Keratinocyte (primary cell): ENCODE data around the gene LGR4. TPM values are rescaled to one million over a fixed set of nuclear protein-coding genes. Genes with fewer than 3 reads are reported as not detected.

Experiments used
- DNase-seq: peaks from one replicate; pipeline ENCODE4 v3.0.0-alpha.2; 2011; ENCODE audit warnings: low read depth, missing footprints, low spot score
- FAIRE-seq: peaks from 2 replicates; lab custom pipeline; 2011; peaks lifted over from hg19 to GRCh38; lab: Jason Lieb, UNC
- H2AFZ ChIP-seq: 2 replicates; pipeline ENCODE4 v1.6.0; 2012; ENCODE audit warnings: low read length, control low read depth, inconsistent platforms; ENCODE audit not compliant: control insufficient read depth
- H3K27ac ChIP-seq: 2 replicates; pipeline ENCODE4 v1.5.1; 2011; ENCODE audit warnings: low read length; ENCODE audit not compliant: control insufficient read depth, insufficient read depth
- H3K27me3 ChIP-seq: 3 replicates; pipeline ENCODE4 v1.6.0; 2011; ENCODE audit warnings: low read length; ENCODE audit not compliant: control insufficient read depth, insufficient read depth; ENCODE audit errors: extremely low read depth
- H3K36me3 ChIP-seq, 2 experiments: 2 replicates in 1 of 2; 3 replicates in 1 of 2; pipeline ENCODE4 v1.5.1; 2011; ENCODE audit warnings: low read length in 2 of 2, mild to moderate bottlenecking in 1 of 2; ENCODE audit not compliant: control insufficient read depth in 2 of 2, insufficient read depth in 2 of 2; ENCODE audit errors: extremely low read depth in 1 of 2
- H3K4me1 ChIP-seq: 3 replicates; pipeline ENCODE4 v1.5.1; 2011; ENCODE audit warnings: low read length; ENCODE audit not compliant: control insufficient read depth, insufficient read depth; ENCODE audit errors: extremely low read depth
- H3K4me2 ChIP-seq: 3 replicates; pipeline ENCODE4 v1.6.0; 2011; ENCODE audit warnings: low read depth, low read length; ENCODE audit not compliant: control insufficient read depth, insufficient read depth; ENCODE audit errors: extremely low read depth
- H3K4me3 ChIP-seq, 3 experiments: fragments of 200-600 bp in 1 of 3; sonication (generic) in 1 of 3; 2 replicates in 2 of 3; 3 replicates in 1 of 3; pipeline ENCODE4 v1.5.1; 2011 to 2016; ENCODE audit warnings: low read length in 3 of 3, mild to moderate bottlenecking in 3 of 3, control low read depth in 2 of 3, inconsistent platforms in 1 of 3, low read depth in 1 of 3, mixed read lengths in 1 of 3, mixed run types in 1 of 3, moderate library complexity in 1 of 3; ENCODE audit not compliant: control insufficient read depth in 2 of 3, insufficient read depth in 2 of 3; ENCODE audit errors: extremely low read depth in 1 of 3
- H3K79me2 ChIP-seq: 2 replicates; pipeline ENCODE4 v1.6.0; 2012; ENCODE audit warnings: low read length; ENCODE audit not compliant: control insufficient read depth, insufficient read depth
- H3K9ac ChIP-seq: 3 replicates; pipeline ENCODE4 v1.6.0; 2011; ENCODE audit warnings: low read length; ENCODE audit not compliant: control insufficient read depth, insufficient read depth; ENCODE audit errors: extremely low read depth
- H3K9me1 ChIP-seq: 3 replicates; pipeline ENCODE4 v1.6.0; 2011; ENCODE audit warnings: low read length; ENCODE audit not compliant: control insufficient read depth, insufficient read depth; ENCODE audit errors: extremely low read depth
- H3K9me3 ChIP-seq: 2 replicates; pipeline ENCODE4 v1.5.1; 2012; ENCODE audit warnings: low read depth, low read length; ENCODE audit not compliant: control insufficient read depth
- H4K20me1 ChIP-seq: 3 replicates; pipeline ENCODE4 v1.6.0; 2011; ENCODE audit warnings: low read length; ENCODE audit not compliant: control insufficient read depth, insufficient read depth; ENCODE audit errors: extremely low read depth
- CTCF ChIP-seq, 3 experiments: IDR thresholded peaks in 1 of 3; conservative IDR thresholded peaks in 1 of 3; optimal IDR thresholded peaks in 1 of 3; 2 replicates in 2 of 3; 3 replicates in 1 of 3; pipeline versions ENCODE3 to v1.5.1; 2011; ENCODE audit warnings: low read length in 3 of 3, mild to moderate bottlenecking in 3 of 3, moderate library complexity in 2 of 3, control low read depth in 1 of 3, inconsistent platforms in 1 of 3; ENCODE audit not compliant: insufficient read depth in 2 of 3; ENCODE audit errors: extremely low read depth in 1 of 3
- EZH2 ChIP-seq: IDR thresholded peaks from one replicate; pipeline ENCODE4 v1.6.1; 2012; ENCODE audit warnings: inconsistent platforms, mild to moderate bottlenecking, low read length, moderate library complexity
- dilution Hi-C: fragments of 300-500 bp; cut with MboI; formaldehyde crosslinking; loops from one replicate; pipeline ENCODE4 v1.7.0; 2020; ENCODE audit warnings: low sequenced_read_pairs; ENCODE audit not compliant: extremely low pct_ligation_motif_present
- polyA plus RNA-seq, 5 experiments: library from polyadenylated mRNA; depleted of rRNA in 3 of 5; stranded (reverse) in 3 of 5; stranded (forward) in 1 of 5; unstranded in 1 of 5; fragments of >200 nt; gene quantifications; 1 replicate in 1 of 5; 2 replicates in 3 of 5; 3 replicates in 1 of 5; pipeline versions ENCODE4 v1.2.1 to v1.2.3, GENCODE V29; 2011 to 2012; ENCODE audit warnings: missing spikeins in 2 of 5, low read depth in 1 of 5, low replicate concordance in 1 of 5

LGR4 gene
- polyA plus RNA-seq, 1 donor (not counting 4 experiments of a cell fraction or from before 2014, with no cell fraction given): 49.7 TPM

GRCh38 chr11:27438595-27438981 lies 34.0 kb downstream of the LGR4 start:
- no peak for TF ChIP-seq CTCF (optimal IDR thresholded peaks at IDR 0.05 in 1 of 3, IDR thresholded peaks at IDR 0.05 in 1 of 3, conservative IDR thresholded peaks at IDR 0.05 in 1 of 3; ENCODE audit: extremely low read depth in 1 of 3, insufficient read depth in 2 of 3, low read length in 3 of 3)
- TF ChIP-seq EZH2: no peak
- Histone ChIP-seq H3K27ac (no peak overlapping the region), H3K9me3 (no peaks in the 10 kb centered on the region), H3K9me1 (no peaks in the 10 kb centered on the region), H3K4me3 (no peak overlapping the region), H3K27me3 (no peaks in the 10 kb centered on the region), H3K4me1 (peaks cover 4% of the 10 kb centered on the region), H3K4me2 (no peak overlapping the region), H3K79me2 (peaks cover 94% of the 10 kb centered on the region), H3K36me3 (no peaks in the 10 kb centered on the region), H3K9ac (no peak overlapping the region), H4K20me1 (no peaks in the 10 kb centered on the region), H2AFZ (no peak overlapping the region)
- no peak for DNase-seq
- dilution Hi-C loops: no loop called here
- peak; percentile 43 for FAIRE-seq

GRCh38 chr11:27437829-27438594 lies 34.6 kb downstream of the LGR4 start:
- no peaks in the 10 kb centered on the region for H3K9me1 ChIP-seq
- no peaks in the 10 kb centered on the region for H4K20me1 ChIP-seq
- dilution Hi-C loops: no loop called here
- no peak overlapping the region for H3K27ac ChIP-seq
- DNase-seq (no peak), FAIRE-seq (no peak)
- peaks cover 4% of the 10 kb centered on the region for H3K4me1 ChIP-seq
- no peak overlapping the region for H3K4me2 ChIP-seq
- H3K9ac ChIP-seq: no peak overlapping the region
- H3K9me3 ChIP-seq: no peaks in the 10 kb centered on the region
- H2AFZ ChIP-seq: no peak overlapping the region
- peaks cover 92% of the 10 kb centered on the region for H3K79me2 ChIP-seq
- TF ChIP-seq EZH2: no peak
- no peak for TF ChIP-seq CTCF (optimal IDR thresholded peaks at IDR 0.05 in 1 of 3, IDR thresholded peaks at IDR 0.05 in 1 of 3, conservative IDR thresholded peaks at IDR 0.05 in 1 of 3; ENCODE audit: extremely low read depth in 1 of 3, insufficient read depth in 2 of 3, low read length in 3 of 3)
- no peak overlapping the region for H3K4me3 ChIP-seq
- no peaks in the 10 kb centered on the region for H3K27me3 ChIP-seq
- H3K36me3 ChIP-seq: no peaks in the 10 kb centered on the region
